DMS79 treated with DMSO at 0.1 percent for 48 hours (cell line): ENCODE results near the gene ZSCAN26.

Experiments used
- DNase-seq: peaks from one replicate; lab custom pipeline; 2025; lab: John Stamatoyannopoulos, UW

Gene ZSCAN26

DNA sequence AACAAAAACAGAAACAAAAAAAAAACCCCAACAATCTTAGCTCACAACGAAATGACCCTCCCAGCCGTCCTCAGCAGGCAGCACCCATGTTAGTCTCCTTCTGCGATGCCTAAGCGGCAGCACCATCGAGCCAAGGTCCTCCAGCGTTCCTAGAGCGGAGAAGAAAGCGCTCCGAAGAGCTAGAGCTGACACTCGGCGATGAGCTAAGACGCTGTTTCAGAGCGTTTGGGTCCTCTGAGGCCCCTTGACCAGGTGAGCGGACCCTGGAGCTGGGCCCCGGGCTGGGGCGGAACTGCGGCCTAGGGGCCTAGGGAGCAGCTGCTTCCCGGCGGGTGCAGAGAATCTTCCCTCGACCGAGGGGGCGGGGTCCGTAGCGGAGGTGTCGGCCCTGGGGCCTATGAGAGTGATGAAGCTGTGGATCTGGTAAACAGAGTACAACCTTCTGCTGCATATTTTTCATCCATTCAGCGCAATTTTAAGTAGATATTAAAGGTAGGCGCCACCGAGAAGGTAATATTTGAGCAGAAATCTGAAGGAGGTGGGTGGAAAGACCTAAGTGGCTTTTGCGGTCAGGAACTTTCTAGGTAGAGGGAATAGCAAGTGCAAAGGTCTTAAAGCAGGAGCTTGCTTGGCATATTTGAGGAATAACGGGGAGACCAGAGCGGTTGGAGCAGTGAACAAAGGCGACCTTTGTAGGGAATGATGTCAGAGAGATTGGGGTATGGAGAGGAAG lies at the start of gene ZSCAN26:
TSS of gene ZSCAN26 (plus strand) at position 182 of the 733 bp plus-strand sequence. CDS start 4,777 bp downstream, outside the sequence.
- DNase-seq: peak; percentile 93

DNA sequence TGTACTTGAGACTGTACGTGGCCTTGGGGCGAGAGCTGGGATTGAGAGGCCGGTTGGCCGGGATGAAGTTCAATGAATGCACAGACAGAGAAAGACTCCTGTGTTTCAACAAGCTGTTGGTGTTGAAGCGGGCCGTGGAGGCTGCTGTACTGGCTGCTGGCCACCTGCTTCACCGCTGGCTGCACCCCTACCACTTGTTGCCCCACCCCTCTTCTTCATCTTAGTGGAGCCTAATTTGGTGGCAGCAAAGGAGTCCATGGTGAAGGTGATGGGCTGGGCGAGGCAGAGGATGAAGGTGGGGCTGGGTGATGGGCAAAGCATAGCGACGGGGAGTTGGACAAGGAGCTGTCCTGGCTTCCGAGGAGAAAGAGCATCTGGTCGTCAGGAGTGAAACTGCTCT lies 49.1 kb upstream of the ZSCAN26 start:
- DNase-seq: no peak

- DNase-seq: peak; percentile 74
These were observed 48.4 kb upstream of the ZSCAN26 start for GRCh38 chr6:28218312-28219248.

DNA sequence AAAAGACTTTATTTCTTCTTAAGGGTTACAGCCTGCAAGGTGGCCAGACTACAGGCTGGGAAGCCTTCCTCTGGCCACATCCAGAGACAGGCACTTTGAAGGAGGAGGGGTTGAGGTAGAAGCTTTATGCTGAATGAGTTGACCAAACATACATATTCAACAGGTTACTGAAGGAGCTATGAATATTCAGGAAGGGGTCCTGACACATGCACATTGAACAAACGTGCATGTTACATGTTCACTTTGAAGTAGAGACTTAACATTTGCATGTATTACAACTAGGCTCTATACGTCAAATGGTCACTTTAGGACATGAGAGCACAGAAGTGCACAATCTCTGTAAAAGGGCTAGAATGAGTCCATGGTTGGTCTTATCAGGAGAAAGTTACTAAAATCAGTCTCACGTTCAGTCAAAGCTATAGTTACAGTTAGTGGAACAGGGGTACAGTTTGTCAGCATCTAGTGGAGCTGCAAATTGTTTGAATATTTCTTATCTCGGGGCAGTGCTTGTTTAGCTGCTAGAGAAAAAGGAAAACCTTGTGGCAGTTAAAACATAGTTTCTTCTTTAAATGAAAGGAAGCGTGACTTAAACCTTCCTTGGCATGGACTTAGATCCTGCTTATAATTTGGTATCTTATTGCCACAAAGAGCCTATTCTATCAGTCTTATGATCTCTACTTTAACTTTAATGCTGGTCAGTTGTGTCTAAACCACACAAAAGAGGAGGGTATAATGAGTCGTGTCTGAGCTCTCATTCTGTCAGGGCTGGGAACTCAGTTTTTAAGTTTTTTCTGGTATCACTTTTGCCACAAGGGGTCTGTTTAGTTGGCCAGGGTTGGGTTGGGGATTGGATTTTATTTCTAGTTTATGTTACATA lies 46.4 kb upstream of the ZSCAN26 start:
- DNase-seq: no peak

DNA sequence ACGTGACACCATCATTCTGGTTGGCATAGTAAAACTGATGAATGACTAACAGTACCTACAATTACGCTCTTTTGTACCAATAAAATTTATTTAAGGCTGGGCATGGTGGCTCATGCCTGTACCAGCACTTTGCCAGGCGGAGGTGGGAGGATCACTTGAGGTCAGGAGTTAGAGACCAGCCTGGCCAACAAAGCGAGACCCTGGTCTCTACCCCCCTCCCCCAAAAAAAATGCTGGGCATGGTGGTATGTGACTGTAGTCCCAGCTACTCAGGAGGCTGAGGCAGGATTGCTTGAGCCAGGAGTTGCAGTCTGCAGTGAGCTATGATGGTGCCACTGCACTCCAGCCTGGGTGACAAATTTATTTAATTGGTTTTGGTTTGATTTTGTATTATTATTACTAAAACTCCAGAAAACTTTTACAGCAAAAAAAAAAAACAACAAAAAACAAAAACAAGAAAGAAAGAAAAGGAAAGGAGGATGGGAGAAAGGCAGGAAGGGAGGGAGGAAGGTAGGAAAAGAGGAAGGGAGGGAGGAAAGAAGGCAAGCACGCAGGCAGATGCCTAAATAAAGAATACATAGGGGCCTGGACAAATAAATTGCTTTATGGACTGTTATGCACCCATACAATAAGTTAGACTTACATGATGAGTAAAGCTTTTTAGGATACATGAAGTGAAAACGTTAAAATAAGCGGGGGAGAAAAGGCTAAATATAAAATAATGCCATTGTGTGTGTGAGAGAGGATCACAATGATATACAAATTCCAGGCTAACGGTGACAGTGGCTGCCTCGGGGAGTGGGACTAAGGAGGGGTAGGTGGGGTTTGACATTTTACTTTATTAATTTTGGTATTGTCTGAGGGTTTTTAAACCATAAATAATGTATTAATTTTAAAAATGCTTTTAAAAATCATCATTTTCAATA lies 42.5 kb upstream of the ZSCAN26 start:
- peak; percentile 44 for DNase-seq

DNA sequence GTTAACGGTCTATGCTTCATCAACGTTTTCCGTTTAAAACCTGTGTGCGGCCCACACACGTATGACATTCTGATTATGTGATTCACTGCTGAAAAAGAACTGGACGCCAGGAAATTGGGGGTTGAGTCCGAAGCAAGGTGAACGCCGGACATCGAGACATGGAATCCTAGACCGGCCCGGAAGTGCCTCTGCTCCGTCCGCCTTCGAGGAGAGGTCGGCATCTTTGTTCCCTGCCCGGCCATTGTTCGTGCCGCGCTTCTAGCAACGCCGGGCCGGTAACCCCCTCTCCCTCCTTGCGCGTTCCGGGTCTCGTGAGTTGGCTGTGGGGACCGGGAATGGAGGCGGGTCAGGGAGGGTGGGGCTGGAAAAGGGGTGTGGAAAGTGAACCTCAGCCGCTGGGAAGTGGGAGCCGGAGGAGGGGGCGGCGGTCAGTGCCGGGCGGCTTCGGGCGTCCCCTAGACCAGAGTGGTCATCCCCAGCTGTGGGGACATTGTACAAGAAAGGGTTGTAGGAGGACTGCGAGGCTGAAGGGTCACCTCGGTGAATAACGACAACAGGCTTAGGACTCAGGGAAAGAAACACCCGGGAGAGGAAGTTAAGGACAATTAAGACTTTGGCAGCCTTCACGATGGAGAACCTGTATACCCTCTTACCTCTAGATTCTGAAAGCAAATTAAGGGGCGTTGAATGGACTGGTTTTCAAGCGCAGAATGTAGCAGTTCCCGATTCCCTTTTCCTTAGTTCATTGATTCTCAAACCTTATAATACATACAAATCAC lies 41.7 kb upstream of the ZSCAN26 start, which contains the start of gene ZSCAN9:
TSS of gene ZSCAN9 (plus strand) at position 220 of the 779 bp plus-strand sequence. CDS start 1,810 bp downstream, outside the sequence.
- DNase-seq: peak; percentile 90

DNA sequence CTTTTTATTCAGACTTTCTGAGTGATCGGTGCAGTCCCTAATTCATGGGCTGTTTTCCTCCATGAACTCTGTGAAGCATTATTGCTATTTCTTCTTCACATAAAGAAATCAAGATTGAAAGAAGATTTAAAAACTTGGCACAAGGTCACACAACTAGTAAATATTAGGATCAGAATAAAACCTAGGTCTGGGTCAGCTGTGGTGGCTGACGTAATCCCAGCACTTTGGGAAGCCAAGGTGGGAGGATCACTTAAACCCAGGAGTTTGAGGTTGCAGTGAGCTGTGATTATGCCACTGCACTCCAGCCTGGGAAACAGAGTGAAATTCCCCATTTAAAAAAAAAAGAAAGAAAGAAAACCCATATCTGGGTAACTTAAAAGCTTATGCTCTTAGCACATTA lies 40.5 kb upstream of the ZSCAN26 start:
- DNase-seq: no peak

- DNase-seq: no peak
These were observed 34.2 kb upstream of the ZSCAN26 start for GRCh38 chr6:28232785-28233184.

GRCh38 chr6:28235912-28236452 lies 31.0 kb upstream of the ZSCAN26 start:
- no peak for DNase-seq

DNA sequence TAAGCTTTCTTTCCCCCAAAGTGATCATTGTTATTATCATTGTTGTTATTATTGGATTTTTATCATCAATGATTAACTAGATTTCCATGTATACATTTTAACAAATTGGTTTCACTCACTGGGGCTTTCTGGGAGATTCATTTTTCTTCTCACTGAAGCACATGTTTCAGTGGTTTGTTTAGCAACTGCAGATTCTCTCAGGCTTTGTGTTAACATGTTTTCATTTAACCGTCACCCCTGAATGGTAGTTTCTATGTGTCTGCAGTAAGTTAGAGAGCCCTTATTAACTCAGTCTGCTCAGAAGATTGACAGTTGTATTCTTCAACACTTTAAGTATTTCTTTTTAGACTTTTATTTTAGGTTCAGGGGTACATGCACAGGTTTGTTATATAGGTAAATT lies 27.3 kb upstream of the ZSCAN26 start:
- no peak for DNase-seq

DNA sequence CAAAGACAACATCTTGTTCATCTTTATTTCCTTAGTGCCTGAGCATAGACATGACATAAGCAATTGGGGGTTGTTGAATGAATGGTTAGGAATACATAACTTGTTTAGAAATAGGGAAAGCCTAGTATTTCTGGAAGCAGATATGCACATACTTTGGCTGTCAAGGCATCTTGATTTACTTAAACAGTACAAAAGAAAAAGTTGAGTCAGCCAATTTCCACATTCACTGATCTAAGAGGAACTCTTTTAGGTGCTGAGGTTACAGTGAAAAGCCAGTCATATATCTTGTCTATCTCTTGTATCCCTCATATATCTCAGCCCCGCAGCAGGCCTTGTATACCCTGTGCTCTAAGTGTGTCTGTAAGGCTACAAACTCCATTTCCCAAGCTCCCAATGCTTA lies 26.5 kb upstream of the ZSCAN26 start:
- DNase-seq: no peak

GRCh38 chr6:28243946-28244345 lies 23.0 kb upstream of the ZSCAN26 start:
- DNase-seq: no peak

GRCh38 chr6:28245206-28245941 lies 21.6 kb upstream of the ZSCAN26 start:
- no peak for DNase-seq

- no peak for DNase-seq
These were observed 18.0 kb upstream of the ZSCAN26 start for GRCh38 chr6:28248916-28249315.

GRCh38 chr6:28250747-28251146 lies 16.2 kb upstream of the ZSCAN26 start:
- DNase-seq: no peak

DNA sequence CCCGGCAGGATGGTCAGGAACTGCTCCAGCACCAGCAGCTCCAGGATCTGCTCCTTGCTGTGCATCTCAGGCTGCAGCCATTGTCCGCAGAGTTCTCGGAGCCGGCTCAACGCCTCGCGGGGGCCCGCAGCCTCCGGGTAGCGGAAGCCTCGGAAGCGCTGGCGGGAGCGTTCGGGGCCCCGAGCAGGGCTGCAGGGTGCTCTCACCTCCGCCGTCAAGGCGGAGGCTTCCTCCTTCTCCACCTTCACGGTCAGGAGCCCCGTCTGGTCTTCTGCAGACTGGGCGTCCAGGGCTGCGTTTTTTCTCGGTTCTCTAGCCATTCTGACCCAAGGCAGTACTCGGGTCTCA lies 15.3 kb upstream of the ZSCAN26 start:
- no peak for DNase-seq

GRCh38 chr6:28252009-28252975 lies 14.7 kb upstream of the ZSCAN26 start, which contains the start of gene ZKSCAN4:
Gene ZKSCAN4 (minus strand): TSS chr6:28252269. CDS start chr6:28251980, 289 bp downstream.
- peak; percentile 85 for DNase-seq

DNA sequence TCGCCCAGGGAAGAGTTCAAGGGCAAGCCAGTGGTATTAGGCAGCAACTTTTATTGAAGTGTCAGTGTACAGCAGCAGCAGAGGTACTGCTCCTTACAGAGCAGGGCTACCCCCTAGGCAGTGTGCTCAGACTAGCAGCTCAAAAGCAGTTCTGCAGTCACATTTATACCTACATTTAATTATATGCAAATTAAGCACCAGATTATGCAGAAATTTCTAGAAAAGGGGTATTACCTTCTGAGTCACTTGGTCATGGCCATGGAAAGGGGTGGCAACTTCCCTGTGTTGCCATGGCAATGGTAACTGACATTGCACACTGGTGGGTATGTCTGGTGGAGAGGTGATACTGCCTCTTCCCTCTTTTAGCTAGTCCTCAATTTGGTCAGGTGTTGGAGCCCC lies 12.8 kb upstream of the ZSCAN26 start:
- DNase-seq: no peak
